ENCODE results near the gene TUBA3D. TPM values are rescaled to one million over a fixed set of nuclear protein-coding genes. Genes with fewer than 3 reads are reported as not detected.

TUBA3D gene
- total and polyA plus RNA-seq, 9 of the 15 experiments (the other 6 are each of a cell fraction or from before 2014, with no cell fraction given) = not detected

GRCh38 chr2:131445896-131446295 lies 30.0 kb upstream of the TUBA3D start:
- Histone ChIP-seq H3K27ac (ENCODE audit: extremely low read depth, low read depth, low read length) (no peak overlapping the region), H3K36me3 (ENCODE audit: control insufficient read depth, insufficient read depth, low read length) (no peaks in the 10 kb centered on the region), H4K20me1 (replicated peaks; ENCODE audit: control insufficient read depth, insufficient read depth, low read length) (no peaks in the 10 kb centered on the region), H3K27me3 (ENCODE audit: control insufficient read depth in 2 of 2, insufficient read depth in 2 of 2, low read length in 2 of 2) (peaks cover 6 to 26% of the 10 kb centered on the region in 2 experiments; a peak in 4 of 5 replicates), H3K9me3 (replicated peaks; ENCODE audit: control insufficient read depth, insufficient read depth, low read depth, low read length) (no peaks in the 10 kb centered on the region), H3K4me3 (no peak overlapping the region), H3K4me1 (replicated peaks in 1 of 2; ENCODE audit: control insufficient read depth in 2 of 2, insufficient read depth in 2 of 2, low read length in 2 of 2) (no peaks in the 10 kb centered on the region; a peak in 1 of 5 replicates), H3K9me1 (ENCODE audit: control insufficient read depth, insufficient read depth, low read length) (no peaks in the 10 kb centered on the region), H3K9ac (ENCODE audit: insufficient read depth in 1 of 2, low read depth in 2 of 2, low read length in 2 of 2) (no peak overlapping the region), H3K79me2 (ENCODE audit: control insufficient read depth, insufficient read depth, low read length) (no peaks in the 10 kb centered on the region), H2AFZ (ENCODE audit: low read depth, low read length) (no peak overlapping the region), H3K4me2 (ENCODE audit: insufficient read depth, low read length) (no peak overlapping the region)
- no peak for DNase-seq (ENCODE audit: extremely low read depth in 1 of 4, low spot score in 3 of 4)
- no TSS peak for BruUV-seq (replicated peaks)
- WGBS (ENCODE audit: insufficient coverage, low coverage, missing lambda C conversion rate) = 20% methylated on average over 11 of the region's 19 CpGs
- intact Hi-C loops (cut with micrococcal nuclease) = no loop called here
- no peak for ATAC-seq
- ChIA-PET CTCF (ENCODE audit: low intra/inter-chr PET ratio) (no interaction called here), POLR2A (no interaction called here)
- in situ Hi-C loops (cut with MboI) = no loop called here
- FAIRE-seq = no peak
- TF ChIP-seq ATF7 (IDR thresholded peaks at IDR 0.05) = no peak
- TF ChIP-seq IRF9 (tag; IDR thresholded peaks at IDR 0.05) = no peak
- no peak for TF ChIP-seq BDP1 (IDR thresholded peaks at IDR 0.05; ENCODE audit: insufficient read depth, insufficient read length)
- no peak for TF ChIP-seq ADNP (tag; IDR thresholded peaks at IDR 0.05)
- no peak for TF ChIP-seq ZHX1 (conservative IDR thresholded peaks at IDR 0.05; ENCODE audit: low read length)
- no peak for TF ChIP-seq STAG1 (CRISPR knock-in tag; IDR thresholded peaks at IDR 0.05; ENCODE audit: borderline replicate concordance)
- no peak for TF ChIP-seq ZMIZ1 (IDR thresholded peaks at IDR 0.05; ENCODE audit: low read depth in 2 of 2, low read length in 2 of 2)
- TF ChIP-seq MLX (CRISPR knock-in tag; conservative IDR thresholded peaks at IDR 0.05) = no peak
- TF ChIP-seq ZNF785 (CRISPR knock-in tag; IDR thresholded peaks at IDR 0.05) = no peak
- no peak for TF ChIP-seq ELF1 (tag; IDR thresholded peaks at IDR 0.05)
- no peak for TF ChIP-seq RNF219 (CRISPR knock-in tag; IDR thresholded peaks at IDR 0.05)
- no peak for TF ChIP-seq DLX4 (CRISPR knock-in tag; IDR thresholded peaks at IDR 0.05)

All from K562 (cell line).